HEK293T (cell line): ENCODE data around the gene TK2.

Source experiments
- CTCF ChIA-PET: fragments of 350-600 bp; formaldehyde crosslinking; extraction: SDS; loops from one replicate; lab custom pipeline; 2021; ENCODE audit warnings: antibody characterized with exemption, inconsistent platforms; lab: Yijun Ruan, JAX
- POLR2A ChIA-PET: fragments of 350-600 bp; formaldehyde crosslinking; extraction: SDS; loops from one replicate; lab custom pipeline; 2020; ENCODE audit warnings: antibody characterized with exemption, inconsistent platforms; lab: Yijun Ruan, JAX
- DNase-seq: peaks from one replicate; pipeline ENCODE4 v3.0.0; 2012; ENCODE audit warnings: mixed read lengths; ENCODE audit errors: extremely low spot score
- ARNT ChIP-seq: fragments of 450-650 bp; IDR thresholded peaks from 2 replicates; pipeline ENCODE4 v1.6.1; 2017; ENCODE audit warnings: mild to moderate bottlenecking
- BHLHE40 ChIP-seq: fragments of 450-650 bp; IDR thresholded peaks from 2 replicates; pipeline ENCODE4 v1.6.1; 2016; ENCODE audit warnings: mild to moderate bottlenecking, moderate library complexity, borderline replicate concordance
- CTBP1 ChIP-seq: fragments of 450-650 bp; IDR thresholded peaks from 2 replicates; pipeline ENCODE4 v1.6.1; 2016; ENCODE audit warnings: borderline replicate concordance
- ELF4 ChIP-seq: fragments of 450-650 bp; IDR thresholded peaks from 2 replicates; pipeline ENCODE4 v1.6.1; 2017; ENCODE audit warnings: antibody characterized with exemption
- FOXA1 ChIP-seq: fragments of 450-650 bp; IDR thresholded peaks from 2 replicates; pipeline ENCODE4 v1.6.1; 2016; ENCODE audit warnings: mild to moderate bottlenecking
- FOXK2 ChIP-seq: fragments of 450-650 bp; IDR thresholded peaks from 2 replicates; pipeline ENCODE4 v1.6.1; 2016; ENCODE audit warnings: mild to moderate bottlenecking
- FOXM1 ChIP-seq: fragments of 450-650 bp; IDR thresholded peaks from 2 replicates; pipeline ENCODE4 v1.6.1; 2017; ENCODE audit warnings: mild to moderate bottlenecking, borderline replicate concordance
- HDGF ChIP-seq: fragments of 450-650 bp; IDR thresholded peaks from 2 replicates; pipeline ENCODE4 v1.6.1; 2017; ENCODE audit warnings: antibody characterized with exemption, borderline replicate concordance
- L3MBTL2 ChIP-seq: fragments of 450-650 bp; conservative IDR thresholded peaks from 2 replicates; pipeline ENCODE4 v1.6.1; 2016; ENCODE audit warnings: mild to moderate bottlenecking
- LEF1 ChIP-seq: fragments of 450-650 bp; IDR thresholded peaks from 2 replicates; pipeline ENCODE4 v1.6.1; 2017; ENCODE audit warnings: mild to moderate bottlenecking, borderline replicate concordance
- NFRKB ChIP-seq: fragments of 450-650 bp; IDR thresholded peaks from 2 replicates; pipeline ENCODE4 v1.6.1; 2016; ENCODE audit warnings: mild to moderate bottlenecking, moderate library complexity
- SP1 ChIP-seq: fragments of 450-650 bp; IDR thresholded peaks from 2 replicates; pipeline ENCODE4 v1.6.1; 2017
- SUZ12 ChIP-seq: fragments of 450-650 bp; IDR thresholded peaks from 2 replicates; pipeline ENCODE4 v1.6.1; 2016; ENCODE audit warnings: mild to moderate bottlenecking
- TARDBP ChIP-seq: fragments of 450-650 bp; IDR thresholded peaks from 2 replicates; pipeline ENCODE4 v1.6.1; 2016
- ZNF384 ChIP-seq: fragments of 450-650 bp; IDR thresholded peaks from 2 replicates; pipeline ENCODE4 v1.6.1; 2016
- TF ChIP-seq, protein P1 (sequence below): fragments of 450-650 bp; IDR thresholded peaks from 2 replicates; pipeline ENCODE4 v1.6.1; 2016

TK2 gene

DNA sequence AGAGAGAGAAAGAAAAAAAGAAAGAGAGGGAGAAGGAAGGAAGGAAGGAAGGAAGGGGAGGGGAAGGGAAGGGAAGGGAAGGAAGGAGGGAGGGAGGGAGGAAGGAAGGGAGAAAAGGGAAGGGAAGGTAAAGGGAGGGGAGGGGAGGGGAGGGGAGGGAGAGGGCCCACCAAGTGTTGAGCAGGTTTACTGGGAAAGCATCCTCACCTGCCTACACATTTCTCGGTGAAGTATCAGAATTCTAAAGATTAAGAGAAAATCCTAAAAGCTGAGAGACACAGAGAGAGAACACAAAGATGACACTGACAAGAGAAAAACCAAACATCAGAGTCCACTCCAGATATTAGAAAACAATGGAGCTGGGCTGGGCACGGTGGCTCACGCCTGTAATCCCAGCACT is 42.3 kb upstream of the TK2 start:
- ChIA-PET CTCF (no interaction called here), POLR2A (no interaction called here)
- no peak for DNase-seq
- TF ChIP-seq HDGF (no peak), ZNF384 (no peak), NFRKB (no peak), BHLHE40 (no peak), TARDBP (no peak), SUZ12 (no peak), FOXM1 (no peak), LEF1 (no peak), L3MBTL2 (no peak), SP1 (no peak), FOXA1 (no peak), ARNT (no peak), ELF4 (no peak), CTBP1 (no peak), FOXK2 (no peak)
- TF ChIP-seq, protein P1, sequence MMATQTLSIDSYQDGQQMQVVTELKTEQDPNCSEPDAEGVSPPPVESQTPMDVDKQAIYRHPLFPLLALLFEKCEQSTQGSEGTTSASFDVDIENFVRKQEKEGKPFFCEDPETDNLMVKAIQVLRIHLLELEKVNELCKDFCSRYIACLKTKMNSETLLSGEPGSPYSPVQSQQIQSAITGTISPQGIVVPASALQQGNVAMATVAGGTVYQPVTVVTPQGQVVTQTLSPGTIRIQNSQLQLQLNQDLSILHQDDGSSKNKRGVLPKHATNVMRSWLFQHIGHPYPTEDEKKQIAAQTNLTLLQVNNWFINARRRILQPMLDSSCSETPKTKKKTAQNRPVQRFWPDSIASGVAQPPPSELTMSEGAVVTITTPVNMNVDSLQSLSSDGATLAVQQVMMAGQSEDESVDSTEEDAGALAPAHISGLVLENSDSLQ, result no peak

GRCh38 chr16:66591018-66591417 is 41.1 kb upstream of the TK2 start:
- TF ChIP-seq TARDBP, result no peak
- no peak for TF ChIP-seq ELF4
- TF ChIP-seq, protein P1, result no peak
- no peak for TF ChIP-seq HDGF
- no peak for TF ChIP-seq SP1
- no peak for TF ChIP-seq ZNF384
- no peak for TF ChIP-seq FOXK2
- no peak for TF ChIP-seq FOXM1
- CTCF ChIA-PET, result interaction anchor here (0.7 kb wide), 1 partner anchor 17 kb away, joined by 4 read pairs; no protein-coding TSS in a partner anchor
- POLR2A ChIA-PET, result no interaction called here
- DNase-seq, result no peak

- TF ChIP-seq SUZ12, result no peak
- no peak for TF ChIP-seq HDGF
- no peak for TF ChIP-seq FOXK2
- no peak for TF ChIP-seq CTBP1
- CTCF ChIA-PET, result interaction anchor here (0.7 kb wide), 1 partner anchor 18 kb away, joined by 4 read pairs; no protein-coding TSS in a partner anchor
- no peak for DNase-seq
- POLR2A ChIA-PET, result interaction anchor here (2.1 kb wide), 1 partner anchor 38 kb away, joined by 8 read pairs; the partner anchor contains the start of gene CKLF
Observed at GRCh38 chr16:66590322-66590721, 40.4 kb upstream of the TK2 start.

DNA sequence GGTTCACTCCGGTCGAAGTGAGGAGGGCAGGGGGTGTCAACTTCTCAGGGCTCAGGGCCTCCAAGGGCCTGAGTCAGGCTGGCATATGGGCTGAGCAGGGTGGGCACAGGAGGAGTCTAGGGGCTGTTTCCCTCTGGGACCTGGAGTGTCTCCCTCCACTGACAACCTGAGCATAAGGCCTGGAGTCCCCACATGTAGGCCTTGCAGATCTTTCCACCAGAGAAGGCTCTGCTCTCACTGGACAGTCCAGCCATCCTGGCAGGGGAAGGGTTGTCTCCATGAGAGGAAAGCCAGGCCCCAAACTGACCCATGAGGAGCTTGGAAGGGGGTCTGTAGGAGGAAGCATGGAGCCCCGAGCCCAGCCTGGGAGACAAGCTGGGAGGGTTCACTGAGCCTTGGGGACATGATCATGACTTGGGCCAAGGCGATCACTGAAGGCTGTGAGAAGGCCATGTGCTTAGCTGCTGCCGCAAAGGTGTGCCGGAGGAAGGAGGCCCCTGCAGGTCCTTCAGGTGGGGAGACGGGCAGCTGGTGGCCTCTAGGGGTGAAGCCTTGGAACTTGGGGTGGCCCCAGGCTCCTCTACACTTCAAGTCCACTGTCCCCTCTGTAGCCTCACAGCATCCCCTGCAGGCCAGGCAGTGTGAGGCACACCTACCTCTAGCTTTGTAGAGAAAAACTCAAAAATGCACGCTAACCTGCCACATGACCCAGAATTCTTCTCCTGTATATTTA is 39.2 kb upstream of the TK2 start:
- peak; percentile 31 for DNase-seq
- TF ChIP-seq ARNT (no peak), FOXK2 (no peak), NFRKB (no peak)
- CTCF ChIA-PET, result no interaction called here
- POLR2A ChIA-PET, result interaction anchor here (2.1 kb wide), 1 partner anchor 37 kb away, joined by 8 read pairs; the partner anchor contains the start of gene CKLF

GRCh38 chr16:66587881-66588600 is 38.1 kb upstream of the TK2 start:
- no peak for DNase-seq
- TF ChIP-seq TARDBP, result no peak
- no peak for TF ChIP-seq SUZ12
- TF ChIP-seq FOXA1, result no peak
- no peak for TF ChIP-seq L3MBTL2
- no peak for TF ChIP-seq LEF1
- CTCF ChIA-PET, result no interaction called here
- POLR2A ChIA-PET, result no interaction called here

GRCh38 chr16:66585481-66586239 is 35.7 kb upstream of the TK2 start:
- POLR2A ChIA-PET, result no interaction called here
- DNase-seq, result no peak
- CTCF ChIA-PET, result interaction anchor here (0.9 kb wide), 1 partner anchor 23 kb away, joined by 5 read pairs; no protein-coding TSS in a partner anchor
- TF ChIP-seq FOXM1 (no peak), FOXA1 (no peak)
- TF ChIP-seq, protein P1, result no peak
